GM12878 (cell line): Measurements from ENCODE around the gene RND2. TPM values are rescaled to one million over a fixed set of nuclear protein-coding genes. Genes with fewer than 3 reads are reported as not detected.

Experiments
- ATAC-seq: fragments of 200-7000 bp; cut with Tn5 transposase; 3 replicates; pipeline ENCODE4 v1.9.1; 2020; ENCODE audit warnings: mild to moderate bottlenecking, moderate library complexity
- BruUV-seq: library from RNA; stranded (reverse); fragments of 400-500 nt; replicated peaks from 2 replicates; lab custom pipeline; 2021; lab: Mats Ljungman, UMichigan
- CTCF ChIA-PET: fragments of 300-600 bp; sonication (Branson Sonifier 250); formaldehyde crosslinking; extraction: SDS; loops from one replicate; lab custom pipeline; 2021; ENCODE audit warnings: inconsistent platforms; lab: Yijun Ruan, JAX
- POLR2A ChIA-PET: fragments of 350-600 bp; formaldehyde crosslinking; extraction: SDS; loops from one replicate; lab custom pipeline; 2021; ENCODE audit warnings: inconsistent platforms; lab: Charles Lee
- RAD21 ChIA-PET: fragments of 300-600 bp; sonication (Branson Sonifier 250); formaldehyde crosslinking; loops from one replicate; lab custom pipeline; 2023; ENCODE audit warnings: antibody characterized with exemption; ENCODE audit not compliant: unreplicated experiment; lab: Charles Lee
- SMC1A ChIA-PET: fragments of 300-600 bp; sonication (Branson Sonifier 250); formaldehyde crosslinking; loops from one replicate; lab custom pipeline; 2023; ENCODE audit not compliant: unreplicated experiment, uncharacterized antibody; lab: Charles Lee
- DNase-seq: peaks from one replicate; pipeline ENCODE4 v3.0.0-alpha.2; 2011; ENCODE audit warnings: low read depth, low spot score
- FAIRE-seq: peaks from 3 replicates; lab custom pipeline; 2011; peaks lifted over from hg19 to GRCh38; lab: Jason Lieb, UNC
- H2AFZ ChIP-seq: 2 replicates; pipeline ENCODE4 v1.6.0; 2011; ENCODE audit warnings: low read depth, low read length, control low read depth; ENCODE audit not compliant: control insufficient read depth
- H3K27ac ChIP-seq: 2 replicates; pipeline ENCODE4 v1.5.1; 2011; ENCODE audit warnings: control low read depth; ENCODE audit not compliant: control insufficient read depth, insufficient read depth
- H3K27me3 ChIP-seq, 2 experiments: replicated peaks in 1 of 2; 2 replicates each; pipeline versions ENCODE4 v1.6.0 to v1.6.1; 2011; ENCODE audit warnings: low read length in 1 of 2; ENCODE audit not compliant: control insufficient read depth in 2 of 2, insufficient read depth in 2 of 2
- H3K36me3 ChIP-seq, 2 experiments: 2 replicates each; pipeline ENCODE4 v1.5.1; 2011; ENCODE audit warnings: low read length in 1 of 2; ENCODE audit not compliant: control insufficient read depth in 2 of 2, insufficient read depth in 2 of 2
- H3K4me1 ChIP-seq: 2 replicates; pipeline ENCODE4 v1.6.1; 2011; ENCODE audit warnings: mild to moderate bottlenecking, low read length, moderate library complexity, mixed read lengths; ENCODE audit not compliant: control insufficient read depth, insufficient read depth
- H3K4me2 ChIP-seq: 2 replicates; pipeline ENCODE4 v1.6.0; 2011; ENCODE audit warnings: control low read depth; ENCODE audit not compliant: control insufficient read depth, insufficient read depth
- H3K4me3 ChIP-seq: fragments of 200-600 bp; sonication (generic); 2 replicates; pipeline ENCODE4 v1.5.1; 2016
- H3K79me2 ChIP-seq: 2 replicates; pipeline ENCODE4 v1.6.0; 2011; ENCODE audit warnings: low read length; ENCODE audit not compliant: control insufficient read depth, insufficient read depth
- H3K9ac ChIP-seq: 2 replicates; pipeline ENCODE4 v1.8.0; 2011; ENCODE audit warnings: low read length, control low read depth, mixed read lengths; ENCODE audit not compliant: control insufficient read depth, insufficient read depth
- H3K9me3 ChIP-seq: replicated peaks from 3 replicates; pipeline ENCODE4 v1.5.1; 2011; ENCODE audit warnings: mild to moderate bottlenecking, low read length; ENCODE audit not compliant: control insufficient read depth, insufficient read depth
- H4K20me1 ChIP-seq: 2 replicates; pipeline ENCODE4 v1.6.0; 2011; ENCODE audit not compliant: control insufficient read depth, insufficient read depth
- BACH1 ChIP-seq: fragments of 450-650 bp; IDR thresholded peaks from 2 replicates; pipeline ENCODE4 v1.6.1; 2017; ENCODE audit warnings: mild to moderate bottlenecking, borderline replicate concordance
- BCL11A ChIP-seq: IDR thresholded peaks from 2 replicates; pipeline ENCODE4 v1.6.1; 2011; ENCODE audit warnings: low read depth, low read length
- CEBPZ ChIP-seq: fragments of 150-350 bp; IDR thresholded peaks from 2 replicates; pipeline ENCODE4 v1.6.1; 2016; ENCODE audit warnings: low read depth, low read length
- CREM ChIP-seq: IDR thresholded peaks from 2 replicates; pipeline ENCODE4 v1.6.1; 2014; ENCODE audit warnings: antibody characterized with exemption, low read depth
- IKZF2 ChIP-seq, 2 experiments: fragments of 450-650 bp; IDR thresholded peaks; 2 replicates each; pipeline ENCODE4 v1.6.1; 2017; ENCODE audit warnings: mild to moderate bottlenecking in 2 of 2, moderate library complexity in 2 of 2
- MYC ChIP-seq: IDR thresholded peaks from 2 replicates; pipeline ENCODE4 v1.6.1; 2011; ENCODE audit warnings: mild to moderate bottlenecking, low read length, moderate library complexity, inconsistent platforms; ENCODE audit not compliant: insufficient read depth, insufficient replicate concordance, insufficient read length, severe bottlenecking
- NBN ChIP-seq: fragments of 450-650 bp; IDR thresholded peaks from 2 replicates; pipeline ENCODE4 v1.6.1; 2016
- NKRF ChIP-seq: fragments of 450-650 bp; conservative IDR thresholded peaks from 2 replicates; pipeline ENCODE4 v1.6.1; 2017; ENCODE audit warnings: mild to moderate bottlenecking, moderate library complexity
- NR2F1 ChIP-seq: fragments of 450-650 bp; conservative IDR thresholded peaks from 2 replicates; pipeline ENCODE4 v1.6.1; 2017; ENCODE audit warnings: mild to moderate bottlenecking
- SMAD1 ChIP-seq: fragments of 450-650 bp; IDR thresholded peaks from 2 replicates; pipeline ENCODE4 v1.6.1; 2018; ENCODE audit warnings: mild to moderate bottlenecking, low read depth; ENCODE audit not compliant: partially characterized antibody
- SPI1 ChIP-seq: IDR thresholded peaks from 2 replicates; pipeline ENCODE4 v1.6.1; 2011; ENCODE audit warnings: low read depth, mild to moderate bottlenecking, low read length, moderate library complexity, borderline replicate concordance; ENCODE audit not compliant: insufficient read depth
- USF1 ChIP-seq: IDR thresholded peaks from 2 replicates; pipeline ENCODE4 v1.6.1; 2011; ENCODE audit warnings: borderline replicate concordance, low read depth, mild to moderate bottlenecking, moderate library complexity, mixed read lengths, low read length; ENCODE audit not compliant: insufficient read depth; ENCODE audit errors: extremely low read length
- ZBTB33 ChIP-seq: fragments of 450-650 bp; IDR thresholded peaks from 2 replicates; pipeline ENCODE4 v1.6.1; 2017; ENCODE audit warnings: mild to moderate bottlenecking
- WGBS: methylation state at CpG from one replicate; pipeline ENCODE4 v1.1.6; 2016; ENCODE audit warnings: low lambda C conversion rate; ENCODE audit not compliant: insufficient replicate concordance, insufficient coverage; ENCODE audit errors: missing lambda C conversion rate; 5-methylcytosine and 5-hydroxymethylcytosine counted together
- in situ Hi-C: fragments of 300-500 bp; cut with MboI; formaldehyde crosslinking; loops from 9 replicates; pipeline ENCODE4 v1.14.3; 2018; ENCODE audit warnings: mixed read lengths
- intact Hi-C: fragments of 100-400 bp; cut with micrococcal nuclease; formaldehyde crosslinking; loops from one replicate; pipeline ENCODE4 v1.14.2; 2022; ENCODE audit not compliant: unreplicated experiment
- polyA plus RNA-seq, 11 experiments: library from polyadenylated mRNA; depleted of rRNA in 4 of 11; unstranded in 6 of 11; stranded (reverse) in 5 of 11; fragments of >200 nt; fragmentation: Nextera tagmentation in 4 of 11; fragmentation: Illumina TruSeq in 1 of 11; extraction: Ambion mirVana in 4 of 11; extraction: Trizol in 1 of 11; gene quantifications; 1 replicate in 1 of 11; 2 replicates in 10 of 11; pipeline versions ENCODE4 v1.2.1 to v1.2.3, GENCODE V29; 2011 to 2016; ENCODE audit warnings: inconsistent platforms in 2 of 11, missing spikeins in 2 of 11, low read depth in 1 of 11
- total RNA-seq, 4 experiments: library from RNA; depleted of rRNA in 3 of 4; stranded (reverse); fragments of >200 nt in 3 of 4; fragmentation: Illumina TruSeq in 1 of 4; extraction: Trizol in 1 of 4; gene quantifications; 2 replicates each; pipeline versions ENCODE4 v1.2.1 to v1.2.3, GENCODE V29; 2013 to 2021

RND2 gene
- total and polyA plus RNA-seq, 10 of the 15 experiments (the other 5 are each of a cell fraction or from before 2014, with no cell fraction given) = 0.01 to 0.05 (median 0.03) TPM; not detected in 6

- TF ChIP-seq CEBPZ = no peak
- no peak for TF ChIP-seq USF1
- TF ChIP-seq BCL11A = no peak
Measured at GRCh38 chr17:43068570-43069367, 43.7 kb downstream of the RND2 start (continued).

- in situ Hi-C loops (no loop called here), intact Hi-C loops (no loop called here)
- no peaks in the 10 kb centered on the region for H3K4me1 ChIP-seq
- ChIA-PET POLR2A (interaction anchor here (0.6 to 1.2 kb wide), 2 partner anchors 56 to 509 kb away, joined by 3 read pairs; partner anchors contain the start of gene BRCA1), SMC1A (no interaction called here), RAD21 (no interaction called here), CTCF (interaction anchor here (0.9 to 1.1 kb wide), 3 partner anchors 22 to 63 kb away, joined by 3 read pairs; no protein-coding TSS in a partner anchor)
- H3K4me3 ChIP-seq = no peak overlapping the region
- 98% methylated on average over 3 of the region's 3 CpGs for WGBS
- H4K20me1 ChIP-seq = no peaks in the 10 kb centered on the region
- H3K27ac ChIP-seq = no peak overlapping the region
- DNase-seq = no peak
- H2AFZ ChIP-seq = no peak overlapping the region
- H3K27me3 ChIP-seq = no peaks in the 10 kb centered on the region
- no peak for ATAC-seq
- H3K9me3 ChIP-seq = no peaks in the 10 kb centered on the region
- H3K79me2 ChIP-seq = no peaks in the 10 kb centered on the region
- peaks cover 0 to 9% of the 10 kb centered on the region in 2 experiments; a peak in 2 of 4 replicates for H3K36me3 ChIP-seq
- FAIRE-seq = no peak
- H3K4me2 ChIP-seq = no peak overlapping the region
- BruUV-seq = no TSS peak
- H3K9ac ChIP-seq = no peak overlapping the region
- no peak for TF ChIP-seq SMAD1
- no peak for TF ChIP-seq MYC
- TF ChIP-seq CREM = no peak
- TF ChIP-seq NR2F1 = no peak
- TF ChIP-seq BACH1 = no peak
- TF ChIP-seq IKZF2 (IDR thresholded peaks at IDR 0.05) = no peak
- no peak for TF ChIP-seq SPI1
- no peak for TF ChIP-seq NBN
- no peak for TF ChIP-seq ZBTB33
- no peak for TF ChIP-seq NKRF
Measured at GRCh38 chr17:43069368-43069898, 44.4 kb downstream of the RND2 start.
